GM12878 (cell line): Measurements from ENCODE around the gene OCA2. TPM values are rescaled to one million over a fixed set of nuclear protein-coding genes. Genes with fewer than 3 reads are reported as not detected.

Experiments used
- ATAC-seq: fragments of 200-7000 bp; cut with Tn5 transposase; 3 replicates; pipeline ENCODE4 v1.9.1; 2020; ENCODE audit warnings: mild to moderate bottlenecking, moderate library complexity
- BruUV-seq: library from RNA; stranded (reverse); fragments of 400-500 nt; replicated peaks from 2 replicates; lab custom pipeline; 2021; lab: Mats Ljungman, UMichigan
- CTCF ChIA-PET: fragments of 300-600 bp; sonication (Branson Sonifier 250); formaldehyde crosslinking; extraction: SDS; loops from one replicate; lab custom pipeline; 2021; ENCODE audit warnings: inconsistent platforms; lab: Yijun Ruan, JAX
- POLR2A ChIA-PET: fragments of 350-600 bp; formaldehyde crosslinking; extraction: SDS; loops from one replicate; lab custom pipeline; 2021; ENCODE audit warnings: inconsistent platforms; lab: Charles Lee
- RAD21 ChIA-PET: fragments of 300-600 bp; sonication (Branson Sonifier 250); formaldehyde crosslinking; loops from one replicate; lab custom pipeline; 2023; ENCODE audit warnings: antibody characterized with exemption; ENCODE audit not compliant: unreplicated experiment; lab: Charles Lee
- SMC1A ChIA-PET: fragments of 300-600 bp; sonication (Branson Sonifier 250); formaldehyde crosslinking; loops from one replicate; lab custom pipeline; 2023; ENCODE audit not compliant: unreplicated experiment, uncharacterized antibody; lab: Charles Lee
- DNase-seq: peaks from one replicate; pipeline ENCODE4 v3.0.0-alpha.2; 2011; ENCODE audit warnings: low read depth, low spot score
- FAIRE-seq: peaks from 3 replicates; lab custom pipeline; 2011; peaks lifted over from hg19 to GRCh38; lab: Jason Lieb, UNC
- H2AFZ ChIP-seq: 2 replicates; pipeline ENCODE4 v1.6.0; 2011; ENCODE audit warnings: low read depth, low read length, control low read depth; ENCODE audit not compliant: control insufficient read depth
- H3K27ac ChIP-seq: 2 replicates; pipeline ENCODE4 v1.5.1; 2011; ENCODE audit warnings: control low read depth; ENCODE audit not compliant: control insufficient read depth, insufficient read depth
- H3K27me3 ChIP-seq, 2 experiments: replicated peaks in 1 of 2; 2 replicates each; pipeline versions ENCODE4 v1.6.0 to v1.6.1; 2011; ENCODE audit warnings: low read length in 1 of 2; ENCODE audit not compliant: control insufficient read depth in 2 of 2, insufficient read depth in 2 of 2
- H3K36me3 ChIP-seq, 2 experiments: 2 replicates each; pipeline ENCODE4 v1.5.1; 2011; ENCODE audit warnings: low read length in 1 of 2; ENCODE audit not compliant: control insufficient read depth in 2 of 2, insufficient read depth in 2 of 2
- H3K4me1 ChIP-seq: 2 replicates; pipeline ENCODE4 v1.6.1; 2011; ENCODE audit warnings: mild to moderate bottlenecking, low read length, moderate library complexity, mixed read lengths; ENCODE audit not compliant: control insufficient read depth, insufficient read depth
- H3K4me2 ChIP-seq: 2 replicates; pipeline ENCODE4 v1.6.0; 2011; ENCODE audit warnings: control low read depth; ENCODE audit not compliant: control insufficient read depth, insufficient read depth
- H3K4me3 ChIP-seq: fragments of 200-600 bp; sonication (generic); 2 replicates; pipeline ENCODE4 v1.5.1; 2016
- H3K79me2 ChIP-seq: 2 replicates; pipeline ENCODE4 v1.6.0; 2011; ENCODE audit warnings: low read length; ENCODE audit not compliant: control insufficient read depth, insufficient read depth
- H3K9ac ChIP-seq: 2 replicates; pipeline ENCODE4 v1.8.0; 2011; ENCODE audit warnings: low read length, control low read depth, mixed read lengths; ENCODE audit not compliant: control insufficient read depth, insufficient read depth
- H3K9me3 ChIP-seq: replicated peaks from 3 replicates; pipeline ENCODE4 v1.5.1; 2011; ENCODE audit warnings: mild to moderate bottlenecking, low read length; ENCODE audit not compliant: control insufficient read depth, insufficient read depth
- H4K20me1 ChIP-seq: 2 replicates; pipeline ENCODE4 v1.6.0; 2011; ENCODE audit not compliant: control insufficient read depth, insufficient read depth
- ATF7 ChIP-seq: fragments of 450-650 bp; IDR thresholded peaks from 2 replicates; pipeline ENCODE4 v1.6.1; 2016; ENCODE audit warnings: low read depth, mild to moderate bottlenecking
- EP300 ChIP-seq, 2 experiments: fragments of 150-350 bp in 1 of 2; IDR thresholded peaks; 2 replicates each; pipeline ENCODE4 v1.6.1; 2011 to 2012; ENCODE audit warnings: low read depth in 2 of 2, low read length in 2 of 2, borderline replicate concordance in 1 of 2, improper control_type of control experiment in 1 of 2, inconsistent platforms in 1 of 2; ENCODE audit not compliant: control insufficient read depth in 1 of 2
- JUND ChIP-seq: IDR thresholded peaks from 2 replicates; pipeline ENCODE4 v1.6.1; 2012; ENCODE audit warnings: low read depth, mild to moderate bottlenecking, low read length, improper control_type of control experiment, moderate library complexity
- KDM1A ChIP-seq: fragments of 200-600 bp; sonication (generic); IDR thresholded peaks from 2 replicates; pipeline ENCODE4 v1.6.1; 2016; ENCODE audit warnings: borderline replicate concordance
- MYB ChIP-seq: fragments of 150-350 bp; IDR thresholded peaks from 2 replicates; pipeline ENCODE4 v1.6.1; 2014; ENCODE audit warnings: mild to moderate bottlenecking, low read depth, low read length, borderline replicate concordance
- SMAD1 ChIP-seq: fragments of 450-650 bp; IDR thresholded peaks from 2 replicates; pipeline ENCODE4 v1.6.1; 2018; ENCODE audit warnings: mild to moderate bottlenecking, low read depth; ENCODE audit not compliant: partially characterized antibody
- SMAD5 ChIP-seq: IDR thresholded peaks from 2 replicates; pipeline ENCODE4 v1.6.1; 2016; ENCODE audit warnings: antibody characterized with exemption, low read depth
- STAT3 ChIP-seq: IDR thresholded peaks from 2 replicates; pipeline ENCODE4 v1.6.1; 2011; ENCODE audit warnings: low read depth, low read length, improper control_type of control experiment
- WGBS: methylation state at CpG from one replicate; pipeline ENCODE4 v1.1.6; 2016; ENCODE audit warnings: low lambda C conversion rate; ENCODE audit not compliant: insufficient replicate concordance, insufficient coverage; ENCODE audit errors: missing lambda C conversion rate; 5-methylcytosine and 5-hydroxymethylcytosine counted together
- in situ Hi-C: fragments of 300-500 bp; cut with MboI; formaldehyde crosslinking; loops from 9 replicates; pipeline ENCODE4 v1.14.3; 2018; ENCODE audit warnings: mixed read lengths
- intact Hi-C: fragments of 100-400 bp; cut with micrococcal nuclease; formaldehyde crosslinking; loops from one replicate; pipeline ENCODE4 v1.14.2; 2022; ENCODE audit not compliant: unreplicated experiment
- polyA plus RNA-seq, 11 experiments: library from polyadenylated mRNA; depleted of rRNA in 4 of 11; unstranded in 6 of 11; stranded (reverse) in 5 of 11; fragments of >200 nt; fragmentation: Nextera tagmentation in 4 of 11; fragmentation: Illumina TruSeq in 1 of 11; extraction: Ambion mirVana in 4 of 11; extraction: Trizol in 1 of 11; gene quantifications; 1 replicate in 1 of 11; 2 replicates in 10 of 11; pipeline versions ENCODE4 v1.2.1 to v1.2.3, GENCODE V29; 2011 to 2016; ENCODE audit warnings: inconsistent platforms in 2 of 11, missing spikeins in 2 of 11, low read depth in 1 of 11
- total RNA-seq, 4 experiments: library from RNA; depleted of rRNA in 3 of 4; stranded (reverse); fragments of >200 nt in 3 of 4; fragmentation: Illumina TruSeq in 1 of 4; extraction: Trizol in 1 of 4; gene quantifications; 2 replicates each; pipeline versions ENCODE4 v1.2.1 to v1.2.3, GENCODE V29; 2013 to 2021
- TF ChIP-seq, protein P1 (sequence below): fragments of 450-650 bp; IDR thresholded peaks from 2 replicates; pipeline ENCODE4 v1.6.1; 2018; ENCODE audit warnings: borderline replicate concordance, mild to moderate bottlenecking; ENCODE audit not compliant: partially characterized antibody
- TF ChIP-seq, protein P2 (sequence below): fragments of 450-650 bp; IDR thresholded peaks from 2 replicates; pipeline ENCODE4 v1.6.1; 2018; ENCODE audit warnings: mild to moderate bottlenecking, low read depth, moderate library complexity; ENCODE audit not compliant: partially characterized antibody
- TF ChIP-seq, protein P3 (sequence below): IDR thresholded peaks from 2 replicates; pipeline ENCODE4 v1.6.1; 2012; ENCODE audit warnings: improper control_type of control experiment, low read depth, low read length; ENCODE audit not compliant: insufficient replicate concordance

Gene OCA2
- total and polyA plus RNA-seq, 10 of the 15 experiments (the other 5 are each of a cell fraction or from before 2014, with no cell fraction given), result 0.04 to 1.8 TPM; not detected in 8

DNA sequence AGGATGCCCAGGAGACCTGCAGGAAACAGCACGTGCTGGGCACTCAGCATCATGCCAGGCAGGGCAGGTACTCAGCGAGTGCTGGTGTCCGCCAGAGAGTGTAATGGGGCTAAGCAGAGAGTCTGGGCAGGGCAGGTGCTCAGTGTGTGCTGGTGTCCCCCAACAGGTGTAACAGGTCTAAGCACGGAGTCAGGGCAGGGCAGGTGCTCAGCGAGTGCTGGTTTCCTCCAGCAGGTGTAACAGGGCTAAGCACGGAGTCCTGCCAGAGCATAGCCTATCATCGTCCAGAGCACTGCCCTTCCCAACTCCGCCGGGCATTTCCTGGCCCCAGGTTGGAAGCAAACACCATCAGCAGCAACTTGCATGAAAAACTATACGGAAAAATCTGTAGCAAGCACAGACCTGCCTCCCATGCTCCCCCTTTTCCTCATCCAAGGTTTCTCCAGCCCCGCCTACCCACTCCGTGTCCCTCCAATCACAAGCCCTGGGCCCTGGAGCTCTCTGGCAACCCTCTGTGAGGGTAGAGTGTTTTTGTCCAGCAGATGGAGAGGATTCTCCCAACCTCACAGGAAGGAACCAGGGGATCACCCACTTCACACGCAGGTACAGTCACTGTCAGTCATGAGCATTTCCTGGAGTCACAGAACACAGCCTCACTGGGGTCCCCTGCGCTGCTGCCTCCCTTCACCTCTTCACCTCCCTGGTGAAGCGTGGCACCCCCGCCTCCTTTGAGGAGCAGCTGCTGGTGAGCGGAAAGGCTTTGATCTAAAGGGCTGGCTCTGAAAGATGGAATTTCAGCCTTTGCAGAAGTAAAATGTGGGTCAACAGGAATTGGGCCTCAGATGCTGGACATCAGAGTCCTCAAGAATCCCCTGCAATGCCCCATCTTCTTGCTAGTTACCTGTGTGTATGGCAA, 302.5 kb downstream of the OCA2 start:
- ChIA-PET SMC1A (no interaction called here), RAD21 (no interaction called here), POLR2A (no interaction called here), CTCF (no interaction called here)
- Histone ChIP-seq H3K36me3 (no peaks in the 10 kb centered on the region; a peak in 1 of 4 replicates), H3K9me3 (no peaks in the 10 kb centered on the region; the same call in 2 of the 3 replicates), H3K4me2 (no peak overlapping the region), H3K79me2 (no peaks in the 10 kb centered on the region), H3K4me1 (no peaks in the 10 kb centered on the region), H3K9ac (no peak overlapping the region), H4K20me1 (no peaks in the 10 kb centered on the region), H3K27me3 (no peaks in the 10 kb centered on the region), H2AFZ (no peak overlapping the region), H3K4me3 (no peak overlapping the region), H3K27ac (no peak overlapping the region)
- no TSS peak for BruUV-seq
- WGBS, result 22% methylated on average over 17 of the region's 17 CpGs
- intact Hi-C loops, result no loop called here
- in situ Hi-C loops, result no loop called here
- DNase-seq (no peak), FAIRE-seq (no peak), ATAC-seq (no peak)
- TF ChIP-seq, protein P1, sequence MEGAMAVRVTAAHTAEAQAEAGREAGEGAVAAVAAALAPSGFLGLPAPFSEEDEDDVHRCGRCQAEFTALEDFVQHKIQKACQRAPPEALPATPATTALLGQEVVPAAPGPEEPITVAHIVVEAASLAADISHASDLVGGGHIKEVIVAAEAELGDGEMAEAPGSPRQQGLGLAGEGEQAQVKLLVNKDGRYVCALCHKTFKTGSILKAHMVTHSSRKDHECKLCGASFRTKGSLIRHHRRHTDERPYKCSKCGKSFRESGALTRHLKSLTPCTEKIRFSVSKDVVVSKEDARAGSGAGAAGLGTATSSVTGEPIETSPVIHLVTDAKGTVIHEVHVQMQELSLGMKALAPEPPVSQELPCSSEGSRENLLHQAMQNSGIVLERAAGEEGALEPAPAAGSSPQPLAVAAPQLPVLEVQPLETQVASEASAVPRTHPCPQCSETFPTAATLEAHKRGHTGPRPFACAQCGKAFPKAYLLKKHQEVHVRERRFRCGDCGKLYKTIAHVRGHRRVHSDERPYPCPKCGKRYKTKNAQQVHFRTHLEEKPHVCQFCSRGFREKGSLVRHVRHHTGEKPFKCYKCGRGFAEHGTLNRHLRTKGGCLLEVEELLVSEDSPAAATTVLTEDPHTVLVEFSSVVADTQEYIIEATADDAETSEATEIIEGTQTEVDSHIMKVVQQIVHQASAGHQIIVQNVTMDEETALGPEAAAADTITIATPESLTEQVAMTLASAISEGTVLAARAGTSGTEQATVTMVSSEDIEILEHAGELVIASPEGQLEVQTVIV, result no peak
- TF ChIP-seq, protein P2, sequence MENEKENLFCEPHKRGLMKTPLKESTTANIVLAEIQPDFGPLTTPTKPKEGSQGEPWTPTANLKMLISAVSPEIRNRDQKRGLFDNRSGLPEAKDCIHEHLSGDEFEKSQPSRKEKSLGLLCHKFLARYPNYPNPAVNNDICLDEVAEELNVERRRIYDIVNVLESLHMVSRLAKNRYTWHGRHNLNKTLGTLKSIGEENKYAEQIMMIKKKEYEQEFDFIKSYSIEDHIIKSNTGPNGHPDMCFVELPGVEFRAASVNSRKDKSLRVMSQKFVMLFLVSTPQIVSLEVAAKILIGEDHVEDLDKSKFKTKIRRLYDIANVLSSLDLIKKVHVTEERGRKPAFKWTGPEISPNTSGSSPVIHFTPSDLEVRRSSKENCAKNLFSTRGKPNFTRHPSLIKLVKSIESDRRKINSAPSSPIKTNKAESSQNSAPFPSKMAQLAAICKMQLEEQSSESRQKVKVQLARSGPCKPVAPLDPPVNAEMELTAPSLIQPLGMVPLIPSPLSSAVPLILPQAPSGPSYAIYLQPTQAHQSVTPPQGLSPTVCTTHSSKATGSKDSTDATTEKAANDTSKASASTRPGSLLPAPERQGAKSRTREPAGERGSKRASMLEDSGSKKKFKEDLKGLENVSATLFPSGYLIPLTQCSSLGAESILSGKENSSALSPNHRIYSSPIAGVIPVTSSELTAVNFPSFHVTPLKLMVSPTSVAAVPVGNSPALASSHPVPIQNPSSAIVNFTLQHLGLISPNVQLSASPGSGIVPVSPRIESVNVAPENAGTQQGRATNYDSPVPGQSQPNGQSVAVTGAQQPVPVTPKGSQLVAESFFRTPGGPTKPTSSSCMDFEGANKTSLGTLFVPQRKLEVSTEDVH, result no peak
- TF ChIP-seq STAT3 (no peak), SMAD5 (no peak), EP300 (IDR thresholded peaks at IDR 0.05; ENCODE audit: borderline replicate concordance in 1 of 2, control insufficient read depth in 1 of 2, low read depth in 2 of 2, low read length in 2 of 2) (no peak), MYB (no peak), KDM1A (no peak), SMAD1 (no peak), JUND (no peak), ATF7 (no peak)
- TF ChIP-seq, protein P3, sequence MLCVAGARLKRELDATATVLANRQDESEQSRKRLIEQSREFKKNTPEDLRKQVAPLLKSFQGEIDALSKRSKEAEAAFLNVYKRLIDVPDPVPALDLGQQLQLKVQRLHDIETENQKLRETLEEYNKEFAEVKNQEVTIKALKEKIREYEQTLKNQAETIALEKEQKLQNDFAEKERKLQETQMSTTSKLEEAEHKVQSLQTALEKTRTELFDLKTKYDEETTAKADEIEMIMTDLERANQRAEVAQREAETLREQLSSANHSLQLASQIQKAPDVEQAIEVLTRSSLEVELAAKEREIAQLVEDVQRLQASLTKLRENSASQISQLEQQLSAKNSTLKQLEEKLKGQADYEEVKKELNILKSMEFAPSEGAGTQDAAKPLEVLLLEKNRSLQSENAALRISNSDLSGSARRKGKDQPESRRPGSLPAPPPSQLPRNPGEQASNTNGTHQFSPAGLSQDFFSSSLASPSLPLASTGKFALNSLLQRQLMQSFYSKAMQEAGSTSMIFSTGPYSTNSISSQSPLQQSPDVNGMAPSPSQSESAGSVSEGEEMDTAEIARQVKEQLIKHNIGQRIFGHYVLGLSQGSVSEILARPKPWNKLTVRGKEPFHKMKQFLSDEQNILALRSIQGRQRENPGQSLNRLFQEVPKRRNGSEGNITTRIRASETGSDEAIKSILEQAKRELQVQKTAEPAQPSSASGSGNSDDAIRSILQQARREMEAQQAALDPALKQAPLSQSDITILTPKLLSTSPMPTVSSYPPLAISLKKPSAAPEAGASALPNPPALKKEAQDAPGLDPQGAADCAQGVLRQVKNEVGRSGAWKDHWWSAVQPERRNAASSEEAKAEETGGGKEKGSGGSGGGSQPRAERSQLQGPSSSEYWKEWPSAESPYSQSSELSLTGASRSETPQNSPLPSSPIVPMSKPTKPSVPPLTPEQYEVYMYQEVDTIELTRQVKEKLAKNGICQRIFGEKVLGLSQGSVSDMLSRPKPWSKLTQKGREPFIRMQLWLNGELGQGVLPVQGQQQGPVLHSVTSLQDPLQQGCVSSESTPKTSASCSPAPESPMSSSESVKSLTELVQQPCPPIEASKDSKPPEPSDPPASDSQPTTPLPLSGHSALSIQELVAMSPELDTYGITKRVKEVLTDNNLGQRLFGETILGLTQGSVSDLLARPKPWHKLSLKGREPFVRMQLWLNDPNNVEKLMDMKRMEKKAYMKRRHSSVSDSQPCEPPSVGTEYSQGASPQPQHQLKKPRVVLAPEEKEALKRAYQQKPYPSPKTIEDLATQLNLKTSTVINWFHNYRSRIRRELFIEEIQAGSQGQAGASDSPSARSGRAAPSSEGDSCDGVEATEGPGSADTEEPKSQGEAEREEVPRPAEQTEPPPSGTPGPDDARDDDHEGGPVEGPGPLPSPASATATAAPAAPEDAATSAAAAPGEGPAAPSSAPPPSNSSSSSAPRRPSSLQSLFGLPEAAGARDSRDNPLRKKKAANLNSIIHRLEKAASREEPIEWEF, result no peak
